CD14-positive monocyte (primary cell): ENCODE measurements around the gene LHX4. TPM values are rescaled to one million over a fixed set of nuclear protein-coding genes. Genes with fewer than 3 reads are reported as not detected.

ENCODE experiments used
- DNase-seq, 3 donors: peaks; one replicate each; pipeline ENCODE4 v3.0.0-alpha.2; 2011 to 2022
- H2AFZ ChIP-seq: 2 replicates; pipeline ENCODE4 v1.6.0; 2012; ENCODE audit warnings: mild to moderate bottlenecking, low read depth, low read length, inconsistent platforms; ENCODE audit not compliant: insufficient read depth, poor library complexity, severe bottlenecking
- H3K27ac ChIP-seq, 2 donors: 1 replicate in 1 of 2; 2 replicates in 1 of 2; pipeline ENCODE4 v1.5.1; 2012 to 2013; ENCODE audit warnings: low read length in 2 of 2, control low read depth in 1 of 2, inconsistent platforms in 1 of 2, low read depth in 1 of 2, mild to moderate bottlenecking in 1 of 2
- H3K27me3 ChIP-seq, 2 donors: one replicate each; pipeline versions ENCODE4 v1.6.0 to v1.6.1; 2011 to 2013; ENCODE audit warnings: low read length in 2 of 2; ENCODE audit not compliant: control insufficient read depth in 2 of 2, insufficient read depth in 2 of 2
- H3K36me3 ChIP-seq, 2 donors: replicated peaks in 1 of 2; 1 replicate in 1 of 2; 2 replicates in 1 of 2; pipeline versions ENCODE4 v1.5.1 to v1.6.1; 2012 to 2013; ENCODE audit warnings: low read length in 2 of 2, control low read depth in 1 of 2, inconsistent platforms in 1 of 2, mild to moderate bottlenecking in 1 of 2; ENCODE audit not compliant: insufficient read depth in 2 of 2, control insufficient read depth in 1 of 2
- H3K4me1 ChIP-seq, 2 donors: 1 replicate in 1 of 2; 2 replicates in 1 of 2; pipeline versions ENCODE4 v1.5.1 to v1.6.1; 2012 to 2013; ENCODE audit warnings: low read length in 2 of 2, control low read depth in 1 of 2, inconsistent platforms in 1 of 2, mild to moderate bottlenecking in 1 of 2, moderate library complexity in 1 of 2; ENCODE audit not compliant: insufficient read depth in 2 of 2, control insufficient read depth in 1 of 2
- H3K4me2 ChIP-seq: replicated peaks from 2 replicates; pipeline ENCODE3; 2012; ENCODE audit warnings: low read length, moderate library complexity, mild to moderate bottlenecking; ENCODE audit not compliant: poor library complexity, severe bottlenecking; ENCODE audit errors: extremely low read depth
- H3K4me3 ChIP-seq, 3 experiments: fragments of 200-600 bp in 1 of 3; sonication (generic) in 1 of 3; replicated peaks in 1 of 3; 1 replicate in 2 of 3; 2 replicates in 1 of 3; pipeline ENCODE4 v1.5.1; 2011 to 2013; ENCODE audit warnings: low read length in 3 of 3, mild to moderate bottlenecking in 3 of 3, control low read depth in 2 of 3, low read depth in 2 of 3, inconsistent platforms in 1 of 3, moderate library complexity in 1 of 3
- H3K79me2 ChIP-seq: 2 replicates; pipeline ENCODE4 v1.6.0; 2012; ENCODE audit warnings: mild to moderate bottlenecking, control low read depth, inconsistent platforms, low read length, moderate library complexity; ENCODE audit not compliant: insufficient read depth
- H3K9ac ChIP-seq: 2 replicates; pipeline ENCODE4 v1.6.0; 2017; ENCODE audit warnings: low read length, mild to moderate bottlenecking; ENCODE audit not compliant: insufficient read depth, poor library complexity, severe bottlenecking
- H3K9me3 ChIP-seq, 2 donors: replicated peaks in 1 of 2; 1 replicate in 1 of 2; 2 replicates in 1 of 2; pipeline versions ENCODE4 v1.5.1 to v1.6.1; 2012 to 2013; ENCODE audit warnings: low read length in 2 of 2, control low read depth in 1 of 2; ENCODE audit not compliant: control insufficient read depth in 1 of 2, insufficient read depth in 1 of 2
- H4K20me1 ChIP-seq: 2 replicates; pipeline ENCODE4 v1.6.0; 2012; ENCODE audit warnings: mild to moderate bottlenecking, low read length, control low read depth, moderate library complexity; ENCODE audit not compliant: insufficient read depth
- H3K27ac Mint-ChIP-seq, 7 donors: one replicate each; pipeline ENCODE4 v1.8.0; 2020; ENCODE audit warnings: mild to moderate bottlenecking in 7 of 7, mixed read lengths in 7 of 7, moderate library complexity in 6 of 7, inconsistent platforms in 2 of 7
- H3K27me3 Mint-ChIP-seq, 3 donors: one replicate each; pipeline ENCODE4 v1.8.0; 2021 to 2022; ENCODE audit warnings: low read depth in 3 of 3, mild to moderate bottlenecking in 3 of 3, mixed read lengths in 3 of 3, moderate library complexity in 3 of 3, inconsistent platforms in 1 of 3
- H3K36me3 Mint-ChIP-seq, 2 donors: one replicate each; pipeline ENCODE4 v1.8.0; 2020; ENCODE audit warnings: mixed read lengths in 2 of 2, inconsistent platforms in 1 of 2, mild to moderate bottlenecking in 1 of 2
- H3K4me1 Mint-ChIP-seq: one replicate; pipeline ENCODE4 v1.8.0; 2020; ENCODE audit warnings: mild to moderate bottlenecking, mixed read lengths
- H3K4me3 Mint-ChIP-seq, 2 donors: one replicate each; pipeline ENCODE4 v1.8.0; 2020; ENCODE audit warnings: mild to moderate bottlenecking in 2 of 2, mixed read lengths in 2 of 2, moderate library complexity in 1 of 2
- H3K9me3 Mint-ChIP-seq, 7 donors: one replicate each; pipeline ENCODE4 v1.8.0; 2020 to 2022; ENCODE audit warnings: mixed read lengths in 7 of 7, mild to moderate bottlenecking in 6 of 7, moderate library complexity in 6 of 7, inconsistent platforms in 2 of 7
- CTCF ChIP-seq: fragments of 200-600 bp; IDR thresholded peaks from one replicate; pipeline ENCODE4 v1.8.0; 2022; ENCODE audit warnings: antibody characterized with exemption, mild to moderate bottlenecking
- WGBS: methylation state at CpG from one replicate; pipeline ENCODE4 v1.1.5; 2013; ENCODE audit warnings: missing lambda C conversion rate; ENCODE audit not compliant: insufficient coverage; 5-methylcytosine and 5-hydroxymethylcytosine counted together
- intact Hi-C, 2 donors: fragments of 100-400 bp; cut with micrococcal nuclease; formaldehyde crosslinking; loops; one replicate each; pipeline versions ENCODE4 v1.15.0 to v1.15.1; 2023
- polyA plus RNA-seq, 3 donors: library from polyadenylated mRNA; depleted of rRNA in 1 of 3; unstranded in 2 of 3; stranded (reverse) in 1 of 3; fragments of 300-500 nt in 2 of 3; fragments of >200 nt in 1 of 3; fragmentation: Illumina TruSeq in 2 of 3; gene quantifications; 1 replicate in 2 of 3; 2 replicates in 1 of 3; pipeline ENCODE4 v1.2.3, GENCODE V29; 2012 to 2021

The LHX4 gene
- polyA plus RNA-seq, 3 donors = not detected

- Histone ChIP-seq H3K4me3 (no peak overlapping the region), H3K4me2 (no peak overlapping the region), H3K27ac (no peak overlapping the region), H4K20me1 (no peaks in the 10 kb centered on the region), H3K9ac (no peak overlapping the region), H3K4me1 (peaks cover 6 to 9% of the 10 kb centered on the region in 2 donors), H3K9me3 (no peaks in the 10 kb centered on the region), H3K79me2 (no peaks in the 10 kb centered on the region), H3K27me3 (peaks cover 13 to 17% of the 10 kb centered on the region in 2 donors), H2AFZ (no peak overlapping the region), H3K36me3 (no peaks in the 10 kb centered on the region)
- Mint-ChIP-seq H3K27ac (peak overlapping the region in 1 of 7 donors; percentile 18), H3K9me3 (no peaks in the 10 kb centered on the region), H3K27me3 (peaks cover 24 to 30% (median 28%) of the 10 kb centered on the region in 3 donors), H3K36me3 (no peaks in the 10 kb centered on the region), H3K4me1 (peaks cover 10% of the 10 kb centered on the region), H3K4me3 (no peak overlapping the region)
- intact Hi-C loops = no loop called here
- no peak for TF ChIP-seq CTCF
- WGBS = 100% methylated on average over 1 of the region's 5 CpGs
- DNase-seq = no peak
Observed at GRCh38 chr1:180246579-180246978, 16.5 kb downstream of the LHX4 start.

GRCh38 chr1:180247061-180247460 lies 17.0 kb downstream of the LHX4 start:
- Mint-ChIP-seq H3K4me3 (no peak overlapping the region), H3K27ac (no peak overlapping the region), H3K27me3 (peaks cover 21 to 27% (median 25%) of the 10 kb centered on the region in 3 donors), H3K4me1 (peaks cover 10% of the 10 kb centered on the region), H3K36me3 (no peaks in the 10 kb centered on the region), H3K9me3 (no peaks in the 10 kb centered on the region)
- H4K20me1 ChIP-seq = no peaks in the 10 kb centered on the region
- no peak overlapping the region for H3K9ac ChIP-seq
- H3K27me3 ChIP-seq = peaks cover 11 to 13% of the 10 kb centered on the region in 2 donors
- peaks cover 6 to 9% of the 10 kb centered on the region in 2 donors for H3K4me1 ChIP-seq
- H3K27ac ChIP-seq = no peak overlapping the region
- DNase-seq = peak in 2 of 3 donors; percentile 27 to 39
- no peak overlapping the region for H2AFZ ChIP-seq
- no peak overlapping the region for H3K4me2 ChIP-seq
- no peaks in the 10 kb centered on the region for H3K79me2 ChIP-seq
- no peak overlapping the region for H3K4me3 ChIP-seq
- no peak for TF ChIP-seq CTCF
- WGBS = 33% methylated on average over 1 of the region's 3 CpGs
- H3K36me3 ChIP-seq = no peaks in the 10 kb centered on the region
- intact Hi-C loops = no loop called here
- no peaks in the 10 kb centered on the region for H3K9me3 ChIP-seq
